ENCODE measurements around the gene CDH16. TPM values are rescaled to one million over a fixed set of nuclear protein-coding genes. Genes with fewer than 3 reads are reported as not detected.

The CDH16 gene
- total and polyA plus RNA-seq, 2 experiments from 2014 or later = not detected

DNA sequence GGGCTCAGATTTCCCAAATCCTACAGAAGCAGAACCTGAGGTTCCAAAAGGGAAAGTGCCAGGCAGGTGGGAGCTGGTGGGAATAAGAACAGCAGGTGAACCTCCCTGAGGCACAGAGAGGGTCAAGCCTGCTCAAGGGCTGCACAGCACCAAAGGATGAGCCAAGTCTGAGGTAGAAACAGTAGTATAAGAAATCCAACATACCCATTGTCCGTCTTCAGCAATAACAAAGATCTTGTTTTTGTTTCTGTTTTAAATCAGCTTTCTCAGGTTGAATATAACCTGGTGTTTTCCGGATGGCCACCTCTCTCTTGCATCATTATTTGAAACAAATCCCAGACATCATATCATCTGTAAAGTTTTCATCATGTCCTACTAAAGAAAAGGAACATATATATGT is 31.8 kb upstream of the CDH16 start:
- H3F3A ChIP-seq (replicated peaks; ENCODE audit: low read depth) = no peaks in the 10 kb centered on the region
- H3K36me3 ChIP-seq (ENCODE audit: insufficient read depth) = no peaks in the 10 kb centered on the region
- ATAC-seq (no peak), DNase-seq (ENCODE audit: low spot score) (no peak)
- no peaks in the 10 kb centered on the region for H3K9me2 ChIP-seq (ENCODE audit: insufficient read depth)
- no peaks in the 10 kb centered on the region for H4K20me1 ChIP-seq (replicated peaks; ENCODE audit: insufficient read depth)
- H3K4me1 Mint-ChIP-seq = peaks cover 3% of the 10 kb centered on the region; the same call in 2 of the 3 replicates
- TF ChIP-seq, protein P1, sequence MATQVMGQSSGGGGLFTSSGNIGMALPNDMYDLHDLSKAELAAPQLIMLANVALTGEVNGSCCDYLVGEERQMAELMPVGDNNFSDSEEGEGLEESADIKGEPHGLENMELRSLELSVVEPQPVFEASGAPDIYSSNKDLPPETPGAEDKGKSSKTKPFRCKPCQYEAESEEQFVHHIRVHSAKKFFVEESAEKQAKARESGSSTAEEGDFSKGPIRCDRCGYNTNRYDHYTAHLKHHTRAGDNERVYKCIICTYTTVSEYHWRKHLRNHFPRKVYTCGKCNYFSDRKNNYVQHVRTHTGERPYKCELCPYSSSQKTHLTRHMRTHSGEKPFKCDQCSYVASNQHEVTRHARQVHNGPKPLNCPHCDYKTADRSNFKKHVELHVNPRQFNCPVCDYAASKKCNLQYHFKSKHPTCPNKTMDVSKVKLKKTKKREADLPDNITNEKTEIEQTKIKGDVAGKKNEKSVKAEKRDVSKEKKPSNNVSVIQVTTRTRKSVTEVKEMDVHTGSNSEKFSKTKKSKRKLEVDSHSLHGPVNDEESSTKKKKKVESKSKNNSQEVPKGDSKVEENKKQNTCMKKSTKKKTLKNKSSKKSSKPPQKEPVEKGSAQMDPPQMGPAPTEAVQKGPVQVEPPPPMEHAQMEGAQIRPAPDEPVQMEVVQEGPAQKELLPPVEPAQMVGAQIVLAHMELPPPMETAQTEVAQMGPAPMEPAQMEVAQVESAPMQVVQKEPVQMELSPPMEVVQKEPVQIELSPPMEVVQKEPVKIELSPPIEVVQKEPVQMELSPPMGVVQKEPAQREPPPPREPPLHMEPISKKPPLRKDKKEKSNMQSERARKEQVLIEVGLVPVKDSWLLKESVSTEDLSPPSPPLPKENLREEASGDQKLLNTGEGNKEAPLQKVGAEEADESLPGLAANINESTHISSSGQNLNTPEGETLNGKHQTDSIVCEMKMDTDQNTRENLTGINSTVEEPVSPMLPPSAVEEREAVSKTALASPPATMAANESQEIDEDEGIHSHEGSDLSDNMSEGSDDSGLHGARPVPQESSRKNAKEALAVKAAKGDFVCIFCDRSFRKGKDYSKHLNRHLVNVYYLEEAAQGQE (IDR thresholded peaks at IDR 0.05; ENCODE audit: unreplicated experiment) = no peak
- no peak for TF ChIP-seq ZNF331 (CRISPR knock-in tag; IDR thresholded peaks at IDR 0.05; ENCODE audit: low read depth)
- TF ChIP-seq EZH2phosphoT487 (IDR thresholded peaks at IDR 0.05; ENCODE audit: unreplicated experiment) = no peak
- no peak for TF ChIP-seq STAT1 (IDR thresholded peaks at IDR 0.05; ENCODE audit: unreplicated experiment)
- TF ChIP-seq EZH2 (IDR thresholded peaks at IDR 0.05; ENCODE audit: low read depth, unreplicated experiment) = no peak
- no peak for TF ChIP-seq JUNB (IDR thresholded peaks at IDR 0.05; ENCODE audit: unreplicated experiment)
- TF ChIP-seq, protein P2, sequence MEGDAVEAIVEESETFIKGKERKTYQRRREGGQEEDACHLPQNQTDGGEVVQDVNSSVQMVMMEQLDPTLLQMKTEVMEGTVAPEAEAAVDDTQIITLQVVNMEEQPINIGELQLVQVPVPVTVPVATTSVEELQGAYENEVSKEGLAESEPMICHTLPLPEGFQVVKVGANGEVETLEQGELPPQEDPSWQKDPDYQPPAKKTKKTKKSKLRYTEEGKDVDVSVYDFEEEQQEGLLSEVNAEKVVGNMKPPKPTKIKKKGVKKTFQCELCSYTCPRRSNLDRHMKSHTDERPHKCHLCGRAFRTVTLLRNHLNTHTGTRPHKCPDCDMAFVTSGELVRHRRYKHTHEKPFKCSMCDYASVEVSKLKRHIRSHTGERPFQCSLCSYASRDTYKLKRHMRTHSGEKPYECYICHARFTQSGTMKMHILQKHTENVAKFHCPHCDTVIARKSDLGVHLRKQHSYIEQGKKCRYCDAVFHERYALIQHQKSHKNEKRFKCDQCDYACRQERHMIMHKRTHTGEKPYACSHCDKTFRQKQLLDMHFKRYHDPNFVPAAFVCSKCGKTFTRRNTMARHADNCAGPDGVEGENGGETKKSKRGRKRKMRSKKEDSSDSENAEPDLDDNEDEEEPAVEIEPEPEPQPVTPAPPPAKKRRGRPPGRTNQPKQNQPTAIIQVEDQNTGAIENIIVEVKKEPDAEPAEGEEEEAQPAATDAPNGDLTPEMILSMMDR (conservative IDR thresholded peaks at IDR 0.05; ENCODE audit: low read depth in 2 of 2) = no peak
- TF ChIP-seq, protein P3, sequence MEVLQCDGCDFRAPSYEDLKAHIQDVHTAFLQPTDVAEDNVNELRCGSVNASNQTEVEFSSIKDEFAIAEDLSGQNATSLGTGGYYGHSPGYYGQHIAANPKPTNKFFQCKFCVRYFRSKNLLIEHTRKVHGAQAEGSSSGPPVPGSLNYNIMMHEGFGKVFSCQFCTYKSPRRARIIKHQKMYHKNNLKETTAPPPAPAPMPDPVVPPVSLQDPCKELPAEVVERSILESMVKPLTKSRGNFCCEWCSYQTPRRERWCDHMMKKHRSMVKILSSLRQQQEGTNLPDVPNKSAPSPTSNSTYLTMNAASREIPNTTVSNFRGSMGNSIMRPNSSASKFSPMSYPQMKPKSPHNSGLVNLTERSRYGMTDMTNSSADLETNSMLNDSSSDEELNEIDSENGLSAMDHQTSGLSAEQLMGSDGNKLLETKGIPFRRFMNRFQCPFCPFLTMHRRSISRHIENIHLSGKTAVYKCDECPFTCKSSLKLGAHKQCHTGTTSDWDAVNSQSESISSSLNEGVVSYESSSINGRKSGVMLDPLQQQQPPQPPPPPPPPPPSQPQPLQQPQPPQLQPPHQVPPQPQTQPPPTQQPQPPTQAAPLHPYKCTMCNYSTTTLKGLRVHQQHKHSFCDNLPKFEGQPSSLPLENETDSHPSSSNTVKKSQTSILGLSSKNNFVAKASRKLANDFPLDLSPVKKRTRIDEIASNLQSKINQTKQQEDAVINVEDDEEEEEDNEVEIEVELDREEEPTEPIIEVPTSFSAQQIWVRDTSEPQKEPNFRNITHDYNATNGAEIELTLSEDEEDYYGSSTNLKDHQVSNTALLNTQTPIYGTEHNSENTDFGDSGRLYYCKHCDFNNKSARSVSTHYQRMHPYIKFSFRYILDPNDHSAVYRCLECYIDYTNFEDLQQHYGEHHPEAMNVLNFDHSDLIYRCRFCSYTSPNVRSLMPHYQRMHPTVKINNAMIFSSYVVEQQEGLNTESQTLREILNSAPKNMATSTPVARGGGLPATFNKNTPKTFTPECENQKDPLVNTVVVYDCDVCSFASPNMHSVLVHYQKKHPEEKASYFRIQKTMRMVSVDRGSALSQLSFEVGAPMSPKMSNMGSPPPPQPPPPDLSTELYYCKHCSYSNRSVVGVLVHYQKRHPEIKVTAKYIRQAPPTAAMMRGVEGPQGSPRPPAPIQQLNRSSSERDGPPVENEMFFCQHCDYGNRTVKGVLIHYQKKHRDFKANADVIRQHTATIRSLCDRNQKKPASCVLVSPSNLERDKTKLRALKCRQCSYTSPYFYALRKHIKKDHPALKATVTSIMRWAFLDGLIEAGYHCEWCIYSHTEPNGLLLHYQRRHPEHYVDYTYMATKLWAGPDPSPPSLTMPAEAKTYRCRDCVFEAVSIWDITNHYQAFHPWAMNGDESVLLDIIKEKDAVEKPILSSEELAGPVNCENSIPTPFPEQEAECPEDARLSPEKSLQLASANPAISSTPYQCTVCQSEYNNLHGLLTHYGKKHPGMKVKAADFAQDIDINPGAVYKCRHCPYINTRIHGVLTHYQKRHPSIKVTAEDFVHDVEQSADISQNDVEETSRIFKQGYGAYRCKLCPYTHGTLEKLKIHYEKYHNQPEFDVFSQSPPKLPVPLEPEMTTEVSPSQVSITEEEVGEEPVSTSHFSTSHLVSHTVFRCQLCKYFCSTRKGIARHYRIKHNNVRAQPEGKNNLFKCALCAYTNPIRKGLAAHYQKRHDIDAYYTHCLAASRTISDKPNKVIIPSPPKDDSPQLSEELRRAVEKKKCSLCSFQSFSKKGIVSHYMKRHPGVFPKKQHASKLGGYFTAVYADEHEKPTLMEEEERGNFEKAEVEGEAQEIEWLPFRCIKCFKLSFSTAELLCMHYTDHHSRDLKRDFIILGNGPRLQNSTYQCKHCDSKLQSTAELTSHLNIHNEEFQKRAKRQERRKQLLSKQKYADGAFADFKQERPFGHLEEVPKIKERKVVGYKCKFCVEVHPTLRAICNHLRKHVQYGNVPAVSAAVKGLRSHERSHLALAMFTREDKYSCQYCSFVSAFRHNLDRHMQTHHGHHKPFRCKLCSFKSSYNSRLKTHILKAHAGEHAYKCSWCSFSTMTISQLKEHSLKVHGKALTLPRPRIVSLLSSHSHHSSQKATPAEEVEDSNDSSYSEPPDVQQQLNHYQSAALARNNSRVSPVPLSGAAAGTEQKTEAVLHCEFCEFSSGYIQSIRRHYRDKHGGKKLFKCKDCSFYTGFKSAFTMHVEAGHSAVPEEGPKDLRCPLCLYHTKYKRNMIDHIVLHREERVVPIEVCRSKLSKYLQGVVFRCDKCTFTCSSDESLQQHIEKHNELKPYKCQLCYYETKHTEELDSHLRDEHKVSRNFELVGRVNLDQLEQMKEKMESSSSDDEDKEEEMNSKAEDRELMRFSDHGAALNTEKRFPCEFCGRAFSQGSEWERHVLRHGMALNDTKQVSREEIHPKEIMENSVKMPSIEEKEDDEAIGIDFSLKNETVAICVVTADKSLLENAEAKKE (CRISPR knock-in tag; IDR thresholded peaks at IDR 0.05) = no peak
- TF ChIP-seq, protein P4, sequence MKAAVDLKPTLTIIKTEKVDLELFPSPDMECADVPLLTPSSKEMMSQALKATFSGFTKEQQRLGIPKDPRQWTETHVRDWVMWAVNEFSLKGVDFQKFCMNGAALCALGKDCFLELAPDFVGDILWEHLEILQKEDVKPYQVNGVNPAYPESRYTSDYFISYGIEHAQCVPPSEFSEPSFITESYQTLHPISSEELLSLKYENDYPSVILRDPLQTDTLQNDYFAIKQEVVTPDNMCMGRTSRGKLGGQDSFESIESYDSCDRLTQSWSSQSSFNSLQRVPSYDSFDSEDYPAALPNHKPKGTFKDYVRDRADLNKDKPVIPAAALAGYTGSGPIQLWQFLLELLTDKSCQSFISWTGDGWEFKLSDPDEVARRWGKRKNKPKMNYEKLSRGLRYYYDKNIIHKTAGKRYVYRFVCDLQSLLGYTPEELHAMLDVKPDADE (IDR thresholded peaks at IDR 0.05) = no peak
- TF ChIP-seq ZNF114 (CRISPR knock-in tag; IDR thresholded peaks at IDR 0.05) = no peak
- TF ChIP-seq CREB1 (CRISPR knock-in tag; IDR thresholded peaks at IDR 0.05; ENCODE audit: low read depth) = no peak
- TF ChIP-seq POLR2AphosphoS5 (IDR thresholded peaks at IDR 0.05; ENCODE audit: low read depth) = no peak
- TF ChIP-seq NANOG (IDR thresholded peaks at IDR 0.05; ENCODE audit: borderline replicate concordance) = no peak
- H3K4me1 ChIP-seq (ENCODE audit: insufficient read depth) = peaks cover 3% of the 10 kb centered on the region; the same call in 1 of the 2 replicates
- 0 out of 3 replicates have a peak, but pooled peaks cover 4% of the 10 kb centered on the region for H3K36me3 Mint-ChIP-seq (ENCODE audit: low read depth)
- H3K27me3 ChIP-seq (ENCODE audit: insufficient read depth) = peaks cover 51% of the 10 kb centered on the region
- H3K4me3 Mint-ChIP-seq = no peak overlapping the region
- H3K79me2 ChIP-seq (replicated peaks; ENCODE audit: insufficient read depth) = no peaks in the 10 kb centered on the region
- no peak overlapping the region for H3K27ac Mint-ChIP-seq
- H3K27me3 Mint-ChIP-seq (ENCODE audit: insufficient read depth, low read depth, poor library complexity) = peaks cover 45% of the 10 kb centered on the region
- H3K4me3 ChIP-seq = no peak overlapping the region
- H2AFZ ChIP-seq = no peak overlapping the region
- no peak overlapping the region for H3K27ac ChIP-seq (ENCODE audit: low read depth)
- peaks cover 10% of the 10 kb centered on the region; the same call in 2 of the 3 replicates for H3K9me3 Mint-ChIP-seq
- no peak overlapping the region for H3K4me2 ChIP-seq

All from GM23338 (cell line).